Esophagus squamous epithelium (tissue), 4 donors: Measurements from ENCODE around the gene CIB4.

Source experiments
- POLR2A ChIP-seq, 4 donors: fragments of 450-650 bp; IDR thresholded peaks; one replicate each; pipeline ENCODE4 v1.6.1; 2017; ENCODE audit warnings: antibody characterized with exemption in 4 of 4, mild to moderate bottlenecking in 4 of 4, moderate library complexity in 3 of 4
- TF ChIP-seq, protein P1 (sequence below), 6 experiments: fragments of 450-650 bp in 4 of 6; fragments of 200-600 bp in 2 of 6; sonication (generic) in 2 of 6; IDR thresholded peaks; one replicate each; pipeline ENCODE4 v1.5.1; 2016 to 2019; ENCODE audit warnings: antibody characterized with exemption in 6 of 6, mild to moderate bottlenecking in 4 of 6, moderate library complexity in 4 of 6

DNA sequence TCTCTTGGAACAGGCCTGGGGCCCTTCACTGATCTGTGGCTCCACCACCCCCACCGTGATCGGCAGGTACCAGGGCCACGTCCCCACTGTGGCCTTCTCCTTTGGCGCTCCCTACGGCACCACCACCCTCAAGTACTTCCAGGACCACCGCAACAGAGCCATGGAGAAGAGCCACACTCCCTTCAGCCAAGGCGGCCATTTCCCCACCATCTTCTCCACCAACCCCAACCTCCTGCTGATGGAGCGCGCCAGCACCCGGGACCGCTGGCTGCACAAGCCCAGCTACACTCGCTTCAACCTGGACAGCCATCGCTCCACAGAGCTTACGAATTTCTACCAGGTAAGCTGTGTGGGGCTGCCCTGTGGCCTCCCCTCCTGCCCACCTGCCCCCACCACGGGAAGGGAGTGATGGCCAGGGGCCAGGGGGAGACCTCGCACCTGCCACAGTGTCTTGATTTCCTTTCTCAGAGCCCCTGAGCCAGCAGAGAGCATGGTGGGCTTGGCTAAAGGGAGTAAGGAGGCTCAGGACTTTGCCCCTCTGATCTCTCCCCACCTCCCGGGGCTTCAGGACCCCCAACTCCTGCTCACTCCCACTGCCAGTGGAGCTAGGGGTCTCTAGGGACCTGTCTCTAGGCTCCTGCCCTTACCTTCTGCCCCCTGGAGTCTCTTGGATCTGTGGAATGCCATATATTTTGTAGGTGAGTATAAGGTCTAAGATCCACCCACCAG lies 65.2 kb downstream of the CIB4 start:
- TF ChIP-seq, protein P1, sequence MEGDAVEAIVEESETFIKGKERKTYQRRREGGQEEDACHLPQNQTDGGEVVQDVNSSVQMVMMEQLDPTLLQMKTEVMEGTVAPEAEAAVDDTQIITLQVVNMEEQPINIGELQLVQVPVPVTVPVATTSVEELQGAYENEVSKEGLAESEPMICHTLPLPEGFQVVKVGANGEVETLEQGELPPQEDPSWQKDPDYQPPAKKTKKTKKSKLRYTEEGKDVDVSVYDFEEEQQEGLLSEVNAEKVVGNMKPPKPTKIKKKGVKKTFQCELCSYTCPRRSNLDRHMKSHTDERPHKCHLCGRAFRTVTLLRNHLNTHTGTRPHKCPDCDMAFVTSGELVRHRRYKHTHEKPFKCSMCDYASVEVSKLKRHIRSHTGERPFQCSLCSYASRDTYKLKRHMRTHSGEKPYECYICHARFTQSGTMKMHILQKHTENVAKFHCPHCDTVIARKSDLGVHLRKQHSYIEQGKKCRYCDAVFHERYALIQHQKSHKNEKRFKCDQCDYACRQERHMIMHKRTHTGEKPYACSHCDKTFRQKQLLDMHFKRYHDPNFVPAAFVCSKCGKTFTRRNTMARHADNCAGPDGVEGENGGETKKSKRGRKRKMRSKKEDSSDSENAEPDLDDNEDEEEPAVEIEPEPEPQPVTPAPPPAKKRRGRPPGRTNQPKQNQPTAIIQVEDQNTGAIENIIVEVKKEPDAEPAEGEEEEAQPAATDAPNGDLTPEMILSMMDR (IDR thresholded peaks at IDR 0.05): no peak
- TF ChIP-seq POLR2A (IDR thresholded peaks at IDR 0.05): no peak
